ENCODE results near the gene HEATR5A.

HEATR5A gene

GRCh38 chr14:31410048-31410650 lies 10.2 kb downstream of the HEATR5A start:
- H3K4me3 Mint-ChIP-seq, result no peak overlapping the region

GRCh38 chr14:31408421-31408820 lies 11.9 kb downstream of the HEATR5A start:
- Mint-ChIP-seq H3K27ac (no peak overlapping the region), H3K4me1 (ENCODE audit: low read depth) (peaks cover 3% of the 10 kb centered on the region), H3K27me3 (ENCODE audit: low read depth) (no peaks in the 10 kb centered on the region), H3K36me3 (ENCODE audit: low read depth) (peaks cover 2% of the 10 kb centered on the region), H3K4me3 (no peak overlapping the region), H3K9me3 (no peaks in the 10 kb centered on the region)

More at GRCh38 chr14:31410048-31410650, 10.2 kb downstream of the HEATR5A start:
- H3K27me3 Mint-ChIP-seq (ENCODE audit: low read depth), result no peaks in the 10 kb centered on the region
- peaks cover 2% of the 10 kb centered on the region for H3K36me3 Mint-ChIP-seq (ENCODE audit: low read depth)
- H3K27ac Mint-ChIP-seq, result no peak overlapping the region
- peaks cover 10% of the 10 kb centered on the region for H3K4me1 Mint-ChIP-seq (ENCODE audit: low read depth)
- no peaks in the 10 kb centered on the region for H3K9me3 Mint-ChIP-seq

GRCh38 chr14:31405599-31406232 lies 14.6 kb downstream of the HEATR5A start:
- Mint-ChIP-seq H3K36me3 (ENCODE audit: low read depth) (peaks cover 6% of the 10 kb centered on the region), H3K27me3 (ENCODE audit: low read depth) (no peaks in the 10 kb centered on the region), H3K4me3 (no peak overlapping the region), H3K4me1 (ENCODE audit: low read depth) (peaks cover 6% of the 10 kb centered on the region), H3K27ac (no peak overlapping the region), H3K9me3 (no peaks in the 10 kb centered on the region)

DNA sequence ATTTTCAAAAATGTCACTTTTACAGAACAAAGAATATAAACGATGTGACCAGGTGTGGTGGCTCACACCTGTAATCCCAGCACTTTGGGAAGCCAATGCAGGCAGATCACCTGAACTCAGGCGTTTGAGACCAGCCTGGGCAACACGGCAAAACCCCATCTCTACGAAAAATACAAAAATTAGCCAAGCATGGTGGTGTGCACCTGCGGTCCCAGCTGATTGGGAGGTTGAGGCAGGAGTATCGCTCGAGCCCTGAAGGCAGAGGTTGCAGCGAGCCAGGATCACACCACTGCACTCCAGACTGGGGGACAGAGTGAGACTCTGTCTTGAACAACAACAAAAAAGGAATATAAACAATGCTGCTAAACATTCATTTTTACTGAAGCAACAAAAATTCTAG lies 15.2 kb downstream of the HEATR5A start:
- Mint-ChIP-seq H3K27me3 (ENCODE audit: low read depth) (no peaks in the 10 kb centered on the region), H3K36me3 (ENCODE audit: low read depth) (peaks cover 3% of the 10 kb centered on the region), H3K4me3 (no peak overlapping the region), H3K27ac (no peak overlapping the region), H3K9me3 (no peaks in the 10 kb centered on the region), H3K4me1 (ENCODE audit: low read depth) (peaks cover 5% of the 10 kb centered on the region)

GRCh38 chr14:31403707-31404106 lies 16.6 kb downstream of the HEATR5A start:
- Mint-ChIP-seq H3K27me3 (ENCODE audit: low read depth) (no peaks in the 10 kb centered on the region), H3K27ac (no peak overlapping the region), H3K4me1 (ENCODE audit: low read depth) (peaks cover 6% of the 10 kb centered on the region), H3K9me3 (no peaks in the 10 kb centered on the region), H3K4me3 (no peak overlapping the region), H3K36me3 (ENCODE audit: low read depth) (peaks cover 4% of the 10 kb centered on the region)

DNA sequence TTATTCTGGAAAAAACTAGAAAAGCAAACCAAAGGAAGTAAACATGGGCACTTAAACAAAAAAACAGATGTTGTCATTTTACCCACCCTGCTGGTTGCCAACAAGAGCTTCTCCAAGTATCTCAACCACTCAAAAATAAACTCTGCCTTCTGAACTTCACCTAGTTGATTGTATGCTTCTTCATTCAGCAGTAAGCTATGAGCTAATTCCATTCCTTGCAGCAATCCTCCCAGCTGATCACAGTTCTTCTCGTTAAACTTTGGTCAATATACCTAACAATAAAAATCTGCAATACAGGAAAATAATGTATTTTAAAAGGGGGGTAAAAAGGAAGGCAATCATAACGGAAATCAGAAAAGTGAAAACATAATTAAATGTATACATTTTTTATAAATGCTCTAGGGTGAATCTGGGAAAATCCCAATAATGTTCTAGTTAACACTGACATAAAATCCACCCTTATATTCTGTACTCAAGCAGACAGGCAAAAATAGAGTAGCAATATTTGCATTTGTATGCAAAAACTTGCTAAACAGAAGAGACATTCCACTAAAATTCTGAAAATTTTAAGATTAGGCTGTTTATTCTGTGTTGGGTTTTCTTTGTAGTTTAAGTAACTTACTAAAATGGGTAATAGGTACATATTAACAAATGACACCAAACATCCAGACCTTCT lies 17.4 kb downstream of the HEATR5A start:
- H3K36me3 Mint-ChIP-seq (ENCODE audit: low read depth), result peaks cover 10% of the 10 kb centered on the region
- no peaks in the 10 kb centered on the region for H3K9me3 Mint-ChIP-seq
- H3K27ac Mint-ChIP-seq, result no peak overlapping the region
- peaks cover 13% of the 10 kb centered on the region for H3K4me1 Mint-ChIP-seq (ENCODE audit: low read depth)
- H3K4me3 Mint-ChIP-seq, result no peak overlapping the region
- H3K27me3 Mint-ChIP-seq (ENCODE audit: low read depth), result no peaks in the 10 kb centered on the region

DNA sequence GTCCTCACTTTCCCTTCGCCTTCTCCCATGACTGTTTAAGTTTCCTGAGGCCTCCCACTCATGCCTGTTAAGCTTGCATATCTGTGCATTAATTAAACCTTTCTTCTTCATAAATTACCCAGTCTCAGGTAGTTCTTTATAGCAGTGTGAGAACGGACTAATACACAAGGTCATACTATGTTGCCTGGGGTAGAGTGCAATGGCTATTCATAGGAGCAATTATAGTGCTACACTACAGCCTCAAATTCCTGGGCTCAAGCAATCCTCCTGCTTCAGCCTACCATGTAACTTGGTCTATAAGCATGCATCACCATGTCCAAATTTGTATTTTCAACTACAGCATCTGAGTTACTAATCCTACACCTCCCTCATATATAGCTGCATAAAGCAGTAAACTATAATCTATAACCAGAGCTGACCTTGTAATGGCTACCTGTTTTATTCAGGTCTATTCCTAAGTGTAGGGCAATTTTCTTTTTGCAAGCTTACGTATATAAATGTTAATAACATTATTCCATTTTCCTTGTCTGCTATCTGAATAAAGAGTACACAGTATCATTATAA lies 18.9 kb downstream of the HEATR5A start:
- Mint-ChIP-seq H3K27ac (peak overlapping the region; percentile 52), H3K36me3 (ENCODE audit: low read depth) (peaks cover 13% of the 10 kb centered on the region), H3K9me3 (no peaks in the 10 kb centered on the region), H3K4me3 (no peak overlapping the region), H3K4me1 (ENCODE audit: low read depth) (peaks cover 14% of the 10 kb centered on the region), H3K27me3 (ENCODE audit: low read depth) (no peaks in the 10 kb centered on the region)

DNA sequence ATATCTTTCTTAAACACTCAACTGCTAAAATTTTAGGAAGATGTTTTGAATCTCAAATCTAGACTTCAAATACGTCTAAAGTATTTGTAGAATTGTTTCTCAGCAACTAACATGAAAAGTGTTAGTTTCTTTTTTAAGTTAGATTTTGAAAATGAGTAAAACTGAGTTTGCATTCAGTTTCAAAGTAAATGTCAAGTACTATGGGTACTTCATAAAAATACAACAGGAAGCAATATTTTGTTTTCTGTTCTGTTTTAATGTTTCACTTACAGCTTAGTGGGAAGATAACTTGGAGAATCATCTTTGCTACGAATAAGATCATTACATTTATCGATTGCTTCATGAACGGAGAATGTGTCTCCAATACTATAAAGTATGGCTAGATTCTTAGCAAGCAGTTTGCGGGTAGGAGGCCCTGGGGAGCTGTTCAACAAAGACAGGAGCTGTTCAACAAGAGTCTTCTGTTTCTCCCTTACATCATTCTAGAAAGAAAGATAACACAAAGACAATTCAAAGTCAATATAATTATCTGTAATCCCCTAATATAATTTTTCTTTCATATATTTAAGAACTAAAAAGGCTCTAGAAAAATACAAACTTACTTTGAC lies 20.2 kb downstream of the HEATR5A start:
- Mint-ChIP-seq H3K4me3 (no peak overlapping the region), H3K27me3 (ENCODE audit: low read depth) (no peaks in the 10 kb centered on the region), H3K9me3 (no peaks in the 10 kb centered on the region), H3K4me1 (ENCODE audit: low read depth) (peaks cover 14% of the 10 kb centered on the region), H3K27ac (peak overlapping the region; percentile 54), H3K36me3 (ENCODE audit: low read depth) (peaks cover 13% of the 10 kb centered on the region)

GRCh38 chr14:31395572-31396205 lies 24.7 kb downstream of the HEATR5A start:
- Mint-ChIP-seq H3K36me3 (ENCODE audit: low read depth) (peaks cover 12% of the 10 kb centered on the region), H3K9me3 (no peaks in the 10 kb centered on the region), H3K27ac (no peak overlapping the region), H3K27me3 (ENCODE audit: low read depth) (no peaks in the 10 kb centered on the region), H3K4me1 (ENCODE audit: low read depth) (peaks cover 19% of the 10 kb centered on the region), H3K4me3 (no peak overlapping the region)

- Mint-ChIP-seq H3K4me3 (no peak overlapping the region), H3K9me3 (no peaks in the 10 kb centered on the region), H3K4me1 (ENCODE audit: low read depth) (peaks cover 19% of the 10 kb centered on the region), H3K27me3 (ENCODE audit: low read depth) (no peaks in the 10 kb centered on the region), H3K36me3 (ENCODE audit: low read depth) (peaks cover 14% of the 10 kb centered on the region), H3K27ac (no peak overlapping the region)
These were observed 25.2 kb downstream of the HEATR5A start for GRCh38 chr14:31395119-31395518.

DNA sequence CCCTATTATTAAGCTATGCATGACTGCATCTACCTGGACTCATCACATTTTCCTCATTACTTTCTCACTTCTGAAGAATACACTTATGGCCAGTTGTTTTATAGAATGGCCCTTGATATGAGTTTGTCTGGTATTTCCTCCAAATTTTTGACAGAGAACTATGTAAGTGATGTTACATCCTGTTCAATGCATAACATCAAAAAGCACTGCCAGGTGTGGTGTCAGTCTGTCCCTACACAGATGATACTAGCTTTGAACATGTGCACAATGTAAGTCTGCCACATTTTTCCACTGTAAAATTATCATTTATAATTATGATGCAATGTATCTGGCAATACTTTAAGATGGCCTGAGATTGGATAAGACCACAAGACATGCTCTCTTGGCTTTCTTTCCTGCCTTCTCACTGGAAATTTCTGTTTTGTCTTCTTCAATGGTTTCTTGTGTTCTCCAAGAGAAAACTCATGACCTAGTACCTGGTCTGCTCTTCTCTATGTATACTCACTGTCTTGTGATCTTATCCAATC lies 28.3 kb downstream of the HEATR5A start:
- H3K27me3 Mint-ChIP-seq (ENCODE audit: low read depth), result no peaks in the 10 kb centered on the region
- peaks cover 23% of the 10 kb centered on the region for H3K4me1 Mint-ChIP-seq (ENCODE audit: low read depth)
- no peak overlapping the region for H3K4me3 Mint-ChIP-seq
- H3K36me3 Mint-ChIP-seq (ENCODE audit: low read depth), result peaks cover 8% of the 10 kb centered on the region
- H3K9me3 Mint-ChIP-seq, result no peaks in the 10 kb centered on the region
- no peak overlapping the region for H3K27ac Mint-ChIP-seq

DNA sequence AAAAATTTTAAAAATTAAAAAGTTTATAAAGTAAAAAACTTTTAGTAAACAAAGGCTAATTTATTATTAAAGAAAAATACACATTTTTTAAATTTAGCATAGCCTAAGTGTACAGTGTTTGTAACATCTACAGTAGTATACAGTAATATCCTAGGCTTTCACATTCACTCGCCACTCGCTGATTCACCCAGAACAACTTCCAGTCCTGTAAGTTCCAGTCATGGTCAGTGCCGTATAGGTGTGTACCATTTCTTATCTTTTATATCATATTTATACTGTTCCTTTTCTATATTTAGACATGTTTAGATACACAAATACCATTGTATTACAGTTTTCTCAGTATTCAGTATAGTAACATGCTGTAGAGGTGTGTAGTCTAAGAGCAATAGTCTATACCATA lies 28.9 kb downstream of the HEATR5A start:
- H3K9me3 Mint-ChIP-seq, result no peaks in the 10 kb centered on the region
- no peaks in the 10 kb centered on the region for H3K27me3 Mint-ChIP-seq (ENCODE audit: low read depth)
- peaks cover 24% of the 10 kb centered on the region for H3K4me1 Mint-ChIP-seq (ENCODE audit: low read depth)
- peaks cover 9% of the 10 kb centered on the region for H3K36me3 Mint-ChIP-seq (ENCODE audit: low read depth)
- no peak overlapping the region for H3K4me3 Mint-ChIP-seq
- no peak overlapping the region for H3K27ac Mint-ChIP-seq

DNA sequence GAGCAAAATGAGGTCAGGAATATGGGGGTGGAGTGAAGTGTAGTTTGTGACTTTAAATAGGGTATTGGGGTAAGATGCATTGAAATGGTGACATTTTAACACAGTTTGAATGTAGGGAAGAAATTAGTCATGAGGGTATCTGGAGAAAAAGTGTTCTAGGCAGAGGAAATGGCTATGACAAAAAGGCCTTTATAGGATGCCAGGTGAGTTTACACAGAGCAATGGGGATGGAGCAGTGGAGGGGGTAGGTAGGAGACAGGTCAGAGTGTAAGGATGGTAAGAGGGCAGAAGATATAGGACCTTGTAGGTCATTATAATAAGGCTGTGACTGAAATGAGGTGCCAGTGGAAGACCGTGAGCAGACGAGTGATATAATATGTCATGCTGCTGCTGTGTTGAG lies 30.4 kb downstream of the HEATR5A start:
- no peaks in the 10 kb centered on the region for H3K27me3 Mint-ChIP-seq (ENCODE audit: low read depth)
- no peaks in the 10 kb centered on the region for H3K9me3 Mint-ChIP-seq
- peak overlapping the region; percentile 2 for H3K27ac Mint-ChIP-seq
- H3K36me3 Mint-ChIP-seq (ENCODE audit: low read depth), result peaks cover 9% of the 10 kb centered on the region
- H3K4me3 Mint-ChIP-seq, result no peak overlapping the region
- peaks cover 24% of the 10 kb centered on the region for H3K4me1 Mint-ChIP-seq (ENCODE audit: low read depth)
